HL-60/S4 treated with phorbol 12-myristate 13-acetate at 8.2 ng/mL for 4 days and 3 days (cell line): ENCODE data around the gene USP27X.

Source experiments
- in situ Hi-C: fragments of 300-500 bp; cut with MboI; formaldehyde crosslinking; loops from 2 replicates; pipeline ENCODE4 v1.15.0; 2022; ENCODE audit warnings: low sequenced_read_pairs

Gene USP27X

GRCh38 chrX:49878834-49879655 is at the start of gene USP27X:
Gene USP27X (plus strand): TSS chrX:49879484. CDS start chrX:49880308, 824 bp downstream.
- in situ Hi-C loops: no loop called here

GRCh38 chrX:49838374-49838773 is 40.9 kb upstream of the USP27X start:
- in situ Hi-C loops: no loop called here

- in situ Hi-C loops: no loop called here
Observed at GRCh38 chrX:49840679-49841078, 38.6 kb upstream of the USP27X start.

GRCh38 chrX:49842621-49843020 is 36.7 kb upstream of the USP27X start:
- in situ Hi-C loops: no loop called here

- in situ Hi-C loops: no loop called here
Observed at GRCh38 chrX:49844611-49845010, 34.7 kb upstream of the USP27X start.

DNA sequence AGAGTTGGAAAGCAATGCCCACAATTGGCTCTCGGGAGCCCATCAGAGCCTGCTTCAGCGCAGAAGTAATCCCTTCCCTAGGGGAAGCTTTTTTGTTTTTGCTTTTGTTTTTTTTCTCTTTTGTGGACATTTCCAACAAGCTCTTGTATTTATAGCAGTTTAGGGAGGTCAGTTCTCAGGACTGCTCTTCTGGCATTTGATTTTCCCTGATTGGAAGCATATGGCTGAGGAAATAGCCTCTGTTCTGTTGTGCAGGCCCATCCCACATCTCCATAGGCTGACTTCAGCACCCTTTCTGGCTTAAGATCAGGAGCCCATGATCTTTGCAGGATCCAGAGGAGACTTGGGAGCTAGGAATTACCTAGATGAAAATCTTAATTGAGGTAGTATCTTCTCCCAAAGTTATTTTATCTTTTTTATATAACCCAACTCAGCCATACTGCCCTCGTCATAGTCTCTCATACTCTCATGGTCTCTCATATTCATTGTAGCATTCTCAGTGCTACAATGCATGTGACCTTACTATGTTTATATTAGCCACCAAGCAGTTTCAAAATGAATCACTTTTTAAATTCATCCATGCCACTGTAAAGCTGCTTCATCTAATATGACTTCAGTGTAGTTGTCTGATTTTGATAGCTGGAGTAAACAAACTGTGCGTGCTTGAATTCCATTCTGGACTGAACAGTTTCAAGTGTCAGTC is 33.4 kb upstream of the USP27X start:
- in situ Hi-C loops: no loop called here

DNA sequence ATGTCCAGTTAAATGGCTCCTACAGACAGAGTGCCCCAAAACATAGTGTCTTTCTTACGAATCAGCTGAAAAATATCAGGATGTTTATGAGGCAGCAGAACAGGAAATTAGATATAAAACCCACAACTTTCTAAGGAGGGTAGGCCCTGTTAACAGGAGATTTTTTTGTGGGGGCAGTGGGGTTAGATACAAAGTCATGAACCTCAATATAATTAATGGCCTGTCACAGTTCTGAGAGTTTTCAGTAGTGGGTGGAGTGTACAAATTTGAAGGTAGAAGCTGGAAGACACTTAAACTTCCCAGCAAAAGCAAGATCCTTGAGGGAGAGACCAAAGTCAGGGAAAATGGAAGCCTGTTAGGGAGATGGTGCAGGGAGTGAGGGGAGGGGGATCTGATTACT is 32.8 kb upstream of the USP27X start:
- in situ Hi-C loops: no loop called here

DNA sequence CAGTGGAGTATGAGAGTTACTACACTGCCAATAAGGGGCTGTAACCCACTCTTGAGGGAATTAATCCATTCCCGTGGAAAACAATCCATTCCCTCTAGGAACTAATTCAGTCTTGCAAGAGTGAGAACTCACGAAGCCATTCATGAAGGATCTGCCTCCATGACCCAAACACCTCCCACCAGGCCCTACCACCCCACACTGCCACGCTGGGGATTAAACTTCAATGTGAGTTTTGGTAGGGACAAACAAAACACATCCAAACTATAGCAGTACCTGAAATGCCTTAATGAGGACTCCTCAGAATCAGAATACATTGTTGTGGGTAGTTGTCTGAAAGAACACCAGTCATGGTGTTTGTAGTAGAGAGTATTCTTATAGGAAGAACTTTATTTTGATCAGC is 31.0 kb upstream of the USP27X start:
- in situ Hi-C loops: no loop called here

GRCh38 chrX:49850028-49850427 is 29.3 kb upstream of the USP27X start:
- in situ Hi-C loops: no loop called here

DNA sequence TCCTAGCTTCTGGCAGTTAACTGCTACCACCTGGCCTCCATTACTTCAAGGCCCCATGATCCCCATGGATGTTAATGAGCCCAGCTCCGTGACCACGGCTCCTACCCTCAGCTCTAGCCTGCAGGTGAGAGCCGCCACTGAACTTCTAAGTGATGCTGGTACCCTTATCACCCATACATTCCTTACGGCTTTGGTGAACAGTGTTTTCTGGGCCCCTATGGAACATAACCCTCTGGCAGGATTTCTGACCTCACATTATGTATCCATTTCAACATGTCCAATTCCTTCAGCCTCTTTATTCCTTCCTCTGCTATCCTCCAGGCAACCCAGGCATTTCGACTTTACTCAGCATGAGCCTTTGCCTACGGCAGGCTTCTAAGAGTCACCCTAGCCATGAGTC is 25.6 kb upstream of the USP27X start:
- in situ Hi-C loops: no loop called here

- in situ Hi-C loops: no loop called here
Observed at GRCh38 chrX:49856819-49857218, 22.5 kb upstream of the USP27X start.

GRCh38 chrX:49858341-49858740 is 20.9 kb upstream of the USP27X start:
- in situ Hi-C loops: no loop called here

- in situ Hi-C loops: no loop called here
Observed at GRCh38 chrX:49859491-49859890, 19.8 kb upstream of the USP27X start.

DNA sequence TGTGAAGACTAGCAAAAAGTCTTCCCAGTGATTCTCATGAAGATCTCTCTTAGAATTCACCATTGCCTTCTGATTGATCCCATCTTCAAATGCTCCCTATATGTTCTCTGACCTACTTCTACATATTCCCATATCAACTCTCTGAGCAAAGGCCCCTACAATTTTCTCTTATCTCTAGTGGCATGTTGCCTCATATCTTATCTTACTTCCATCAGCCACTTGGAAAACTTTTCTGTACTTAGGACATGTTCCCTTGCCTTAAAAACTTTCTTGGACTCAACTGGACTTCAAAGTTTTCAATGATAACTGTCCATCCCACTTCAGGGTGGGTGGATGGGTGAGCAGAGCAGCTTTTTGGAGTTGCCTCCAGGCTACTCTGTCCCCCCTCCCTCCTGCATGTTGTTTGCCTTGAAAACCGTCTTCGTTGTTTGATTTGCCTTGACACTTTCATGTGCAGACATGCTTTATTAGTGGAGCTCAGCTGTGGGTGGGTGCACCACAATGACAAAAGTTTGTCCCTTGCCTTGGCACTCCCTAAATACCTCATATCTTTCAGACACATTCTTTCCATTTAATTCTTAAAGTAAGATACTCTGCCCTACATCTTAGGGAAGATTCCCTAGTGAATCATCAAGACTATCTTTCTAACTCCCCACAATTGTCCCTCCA is 18.3 kb upstream of the USP27X start:
- in situ Hi-C loops: no loop called here

- in situ Hi-C loops: no loop called here
Observed at GRCh38 chrX:49862093-49862492, 17.2 kb upstream of the USP27X start.

- in situ Hi-C loops: no loop called here
Observed at GRCh38 chrX:49868739-49869138, 10.5 kb upstream of the USP27X start.

- in situ Hi-C loops: no loop called here
Observed at GRCh38 chrX:49876750-49877149, 2.5 kb upstream of the USP27X start.

DNA sequence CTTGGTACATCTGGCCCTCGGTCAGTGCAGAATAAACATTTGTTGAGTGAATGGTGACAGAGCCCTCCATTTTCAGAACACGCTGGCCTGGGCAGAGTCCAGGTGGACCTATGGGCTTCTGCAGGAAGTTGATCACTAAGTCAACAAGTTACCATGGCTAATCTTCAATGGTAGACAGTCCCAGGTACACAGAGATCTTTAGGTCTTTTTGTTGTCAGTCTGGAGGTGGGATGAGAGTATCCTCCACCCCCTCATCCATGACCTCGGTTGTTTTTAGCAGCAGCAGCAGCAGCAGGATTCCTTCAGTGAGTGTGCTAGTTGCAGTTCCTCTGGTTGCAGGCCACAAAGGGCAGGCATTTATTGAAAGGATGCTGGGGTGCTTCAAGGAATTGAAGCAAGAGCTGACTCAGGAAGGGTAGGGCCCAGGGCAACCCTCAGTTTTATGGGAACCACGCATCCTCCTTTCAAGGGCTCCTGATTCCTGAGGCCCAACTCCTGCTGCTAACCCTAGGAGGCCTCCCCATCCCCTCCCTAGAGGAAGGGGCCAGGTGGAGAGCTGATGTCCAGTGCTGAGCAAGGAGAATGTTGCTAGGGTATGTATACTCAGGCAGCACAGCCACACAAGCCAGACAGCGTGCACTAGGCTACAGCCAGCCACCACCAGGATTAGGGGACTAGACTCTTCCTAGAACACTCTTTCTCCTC is 1.7 kb upstream of the USP27X start:
- in situ Hi-C loops: no loop called here

- in situ Hi-C loops: no loop called here
Observed at GRCh38 chrX:49878128-49878833, 1.0 kb upstream of the USP27X start.

GRCh38 chrX:49879656-49880277 is 483 bp downstream of the USP27X start:
- in situ Hi-C loops: no loop called here
